ENCODE results near the gene ATCAY.

The ATCAY gene, protein sequence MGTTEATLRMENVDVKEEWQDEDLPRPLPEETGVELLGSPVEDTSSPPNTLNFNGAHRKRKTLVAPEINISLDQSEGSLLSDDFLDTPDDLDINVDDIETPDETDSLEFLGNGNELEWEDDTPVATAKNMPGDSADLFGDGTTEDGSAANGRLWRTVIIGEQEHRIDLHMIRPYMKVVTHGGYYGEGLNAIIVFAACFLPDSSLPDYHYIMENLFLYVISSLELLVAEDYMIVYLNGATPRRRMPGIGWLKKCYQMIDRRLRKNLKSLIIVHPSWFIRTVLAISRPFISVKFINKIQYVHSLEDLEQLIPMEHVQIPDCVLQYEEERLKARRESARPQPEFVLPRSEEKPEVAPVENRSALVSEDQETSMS

DNA sequence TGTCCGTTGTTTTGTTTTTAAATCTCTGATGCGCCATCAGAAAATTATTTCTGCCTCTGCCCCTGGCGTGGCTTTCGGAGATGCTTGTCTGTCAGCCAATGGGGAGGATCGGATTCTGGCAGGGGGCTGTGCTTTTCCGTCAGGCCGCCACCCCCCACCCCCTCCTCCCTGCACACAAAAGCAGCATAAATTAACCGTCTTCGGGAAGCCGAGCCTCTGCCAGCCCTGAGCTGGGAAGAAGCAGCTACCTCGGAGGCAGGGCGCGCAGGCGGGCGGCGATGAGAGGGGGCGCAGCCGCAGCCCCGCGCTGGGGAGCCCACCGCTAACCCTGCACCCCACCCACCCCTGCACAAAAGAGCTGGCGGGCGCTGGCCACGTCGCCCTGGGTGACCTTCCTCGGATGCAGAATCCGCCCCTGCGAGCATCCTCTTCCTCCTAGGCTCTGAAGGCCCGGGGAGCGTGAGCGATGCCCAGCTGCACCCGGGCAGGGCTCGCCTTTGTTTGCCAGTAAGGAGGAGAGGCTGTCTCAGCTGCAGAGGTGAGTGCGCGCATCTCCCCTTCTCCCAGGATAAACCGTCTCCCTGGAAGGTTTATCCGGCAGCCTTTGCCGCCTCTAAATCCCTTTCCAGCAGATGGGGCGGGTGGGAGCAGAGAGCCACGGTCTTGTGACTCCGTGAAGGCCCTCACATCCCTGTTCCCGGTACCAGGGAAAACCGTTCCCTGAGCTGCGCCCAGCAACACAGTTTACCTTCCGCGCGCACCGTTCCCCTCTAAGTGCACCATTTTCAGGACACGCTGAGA, at the start of gene ATCAY:
Gene ATCAY, plus strand, starts transcription at position 215 of the 801 bp plus-strand sequence. CDS start 5,083 bp downstream, outside the sequence.
- no peaks in the 10 kb centered on the region for H3K4me1 ChIP-seq (ENCODE audit: insufficient read depth, low read length)
- no peaks in the 10 kb centered on the region for H3K9me3 ChIP-seq (ENCODE audit: low read length)
- peaks cover 0 to 38% of the 10 kb centered on the region in 2 donors for H3K27me3 ChIP-seq (ENCODE audit: control insufficient read depth in 1 of 2, insufficient read depth in 2 of 2, low read length in 2 of 2)
- no peaks in the 10 kb centered on the region for H3K36me3 ChIP-seq (ENCODE audit: insufficient read depth, low read length)
- H3K27ac ChIP-seq (ENCODE audit: low read depth, low read length), result no peak within 1 kb of the TSS
- H3K4me3 ChIP-seq (ENCODE audit: low read depth in 1 of 2, low read length in 2 of 2), result no peak within 1 kb of the TSS
- no peak within 1 kb of the TSS for H3K9ac ChIP-seq (ENCODE audit: low read length)

DNA sequence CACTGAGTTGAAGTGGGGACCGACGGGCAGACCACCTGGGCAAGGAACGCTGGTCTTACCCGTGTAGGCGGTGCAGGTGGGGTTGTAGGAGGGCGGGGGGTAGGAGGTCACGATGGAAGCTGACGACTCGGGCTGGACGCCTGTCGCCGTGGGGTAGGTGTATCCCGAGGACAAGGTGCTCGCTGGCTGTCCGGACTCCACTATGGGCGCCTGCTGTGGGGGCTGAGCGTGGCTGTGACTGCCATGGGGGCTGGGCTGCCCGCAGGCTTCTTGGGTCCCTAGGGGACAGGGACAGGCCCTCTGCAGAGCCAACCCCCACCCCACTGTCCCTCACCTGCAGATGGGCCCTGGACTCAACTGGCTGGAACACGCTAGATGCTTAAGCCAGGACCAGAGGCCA, 48.9 kb upstream of the ATCAY start:
- H3K9ac ChIP-seq (ENCODE audit: low read length), result no peak overlapping the region
- H3K36me3 ChIP-seq (ENCODE audit: insufficient read depth, low read length), result no peaks in the 10 kb centered on the region
- no peaks in the 10 kb centered on the region for H3K4me1 ChIP-seq (ENCODE audit: insufficient read depth, low read length)
- H3K27ac ChIP-seq (ENCODE audit: low read depth, low read length), result no peak overlapping the region
- H3K27me3 ChIP-seq (ENCODE audit: control insufficient read depth in 1 of 2, insufficient read depth in 2 of 2, low read length in 2 of 2), result peaks cover 0 to 5% of the 10 kb centered on the region in 2 donors
- H3K4me3 ChIP-seq (ENCODE audit: low read depth in 1 of 2, low read length in 2 of 2), result no peak overlapping the region
- H3K9me3 ChIP-seq (ENCODE audit: low read length), result no peaks in the 10 kb centered on the region

DNA sequence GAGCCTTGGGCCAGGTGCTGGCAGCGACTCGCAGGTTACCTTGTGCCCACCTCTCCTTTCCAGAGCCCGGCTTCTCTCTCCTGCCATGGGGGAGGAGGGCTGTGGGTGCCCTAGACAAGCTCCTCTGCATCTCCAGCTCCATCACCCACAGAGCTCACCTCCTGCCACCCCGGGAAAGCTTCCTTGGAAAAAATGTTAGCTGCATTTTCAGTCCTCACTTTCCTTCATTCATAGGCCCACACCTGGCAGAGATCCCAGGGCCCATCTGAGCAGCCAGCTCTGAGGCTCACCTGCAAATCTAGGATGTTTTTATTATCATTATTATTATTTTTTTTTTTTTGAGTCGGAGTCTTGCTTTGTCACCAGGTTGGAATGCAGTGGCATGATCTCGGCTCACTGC, 48.5 kb upstream of the ATCAY start:
- H3K4me3 ChIP-seq (ENCODE audit: low read depth in 1 of 2, low read length in 2 of 2), result no peak overlapping the region
- H3K9ac ChIP-seq (ENCODE audit: low read length), result no peak overlapping the region
- H3K9me3 ChIP-seq (ENCODE audit: low read length), result no peaks in the 10 kb centered on the region
- no peak overlapping the region for H3K27ac ChIP-seq (ENCODE audit: low read depth, low read length)
- peaks cover 0 to 5% of the 10 kb centered on the region in 2 donors for H3K27me3 ChIP-seq (ENCODE audit: control insufficient read depth in 1 of 2, insufficient read depth in 2 of 2, low read length in 2 of 2)
- no peaks in the 10 kb centered on the region for H3K4me1 ChIP-seq (ENCODE audit: insufficient read depth, low read length)
- H3K36me3 ChIP-seq (ENCODE audit: insufficient read depth, low read length), result no peaks in the 10 kb centered on the region

DNA sequence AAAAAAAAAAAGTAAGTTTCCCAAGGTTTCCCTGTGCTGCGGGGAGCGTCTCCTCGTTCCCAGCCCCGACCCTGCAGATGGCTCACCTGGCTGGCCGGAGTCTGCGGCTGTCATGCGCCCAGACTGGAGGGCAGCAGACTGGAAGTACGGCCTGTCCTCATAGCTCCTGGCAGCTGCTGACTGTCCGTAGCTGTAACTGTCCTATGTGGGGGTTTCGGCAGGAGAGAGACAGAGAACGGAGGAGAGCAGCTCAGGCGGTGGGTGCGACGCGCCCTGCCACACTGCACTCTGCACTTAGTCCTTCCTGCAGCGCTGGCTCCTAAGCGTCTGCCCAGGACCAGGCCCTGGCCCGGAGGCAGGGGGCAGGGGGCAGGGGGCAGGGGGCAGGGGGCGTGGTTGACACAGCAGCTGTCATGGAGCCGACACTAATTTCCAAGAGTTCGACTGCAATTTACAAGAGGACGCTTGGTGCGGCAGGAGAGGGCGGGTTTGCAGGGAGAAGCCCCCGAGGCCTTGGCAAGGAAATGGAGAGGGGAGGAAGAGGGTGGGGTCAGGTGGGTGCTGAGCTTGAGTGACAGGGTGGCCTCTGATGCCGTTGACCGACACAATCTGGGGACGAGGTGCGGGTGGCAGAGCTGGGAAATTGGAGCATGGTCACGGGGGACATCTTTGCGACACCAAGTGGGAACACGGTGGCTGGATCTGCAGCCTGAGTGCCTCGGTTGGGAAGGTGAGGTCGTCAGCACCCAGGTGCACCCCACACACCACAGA, 46.7 kb upstream of the ATCAY start:
- no peaks in the 10 kb centered on the region for H3K4me1 ChIP-seq (ENCODE audit: insufficient read depth, low read length)
- no peak overlapping the region for H3K4me3 ChIP-seq (ENCODE audit: low read depth in 1 of 2, low read length in 2 of 2)
- H3K9me3 ChIP-seq (ENCODE audit: low read length), result no peaks in the 10 kb centered on the region
- H3K36me3 ChIP-seq (ENCODE audit: insufficient read depth, low read length), result no peaks in the 10 kb centered on the region
- H3K27ac ChIP-seq (ENCODE audit: low read depth, low read length), result no peak overlapping the region
- no peak overlapping the region for H3K9ac ChIP-seq (ENCODE audit: low read length)
- H3K27me3 ChIP-seq (ENCODE audit: control insufficient read depth in 1 of 2, insufficient read depth in 2 of 2, low read length in 2 of 2), result peaks cover 0 to 5% of the 10 kb centered on the region in 2 donors

DNA sequence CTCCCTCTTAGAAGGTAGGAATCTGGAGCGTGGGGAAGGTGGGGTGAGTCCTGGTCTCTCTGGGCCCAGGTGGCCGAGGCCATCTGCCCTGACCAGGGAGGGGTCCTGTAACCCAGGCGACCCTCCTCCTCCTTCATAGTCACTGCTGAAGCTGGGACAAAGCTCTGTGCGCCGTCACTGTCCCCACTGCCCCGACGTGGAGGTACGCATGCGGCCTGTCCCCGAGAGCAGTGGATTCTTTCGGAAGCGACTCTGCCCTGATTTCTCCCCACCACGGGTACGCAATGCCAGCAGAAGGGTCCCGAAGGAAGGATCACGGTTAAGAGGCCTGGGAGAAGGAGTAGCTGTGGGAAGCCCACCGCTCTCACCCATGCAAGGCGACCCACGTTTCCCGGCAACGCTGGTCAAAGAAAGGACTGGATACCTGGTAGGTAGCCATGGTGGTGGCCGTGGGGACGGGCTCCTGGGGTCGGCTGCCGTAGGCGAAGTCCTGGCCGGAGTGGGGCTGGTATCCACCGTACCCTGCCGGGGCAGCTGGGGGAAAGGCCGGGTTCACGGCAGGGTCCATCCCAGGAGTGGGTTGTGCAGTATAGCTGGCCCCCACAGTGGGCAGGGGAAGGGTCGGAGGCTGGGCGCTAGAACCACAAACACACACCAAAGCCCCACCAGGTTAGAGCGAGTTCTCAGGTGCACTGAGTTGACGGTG, 46.0 kb upstream of the ATCAY start:
- peaks cover 0 to 5% of the 10 kb centered on the region in 2 donors for H3K27me3 ChIP-seq (ENCODE audit: control insufficient read depth in 1 of 2, insufficient read depth in 2 of 2, low read length in 2 of 2)
- no peaks in the 10 kb centered on the region for H3K9me3 ChIP-seq (ENCODE audit: low read length)
- no peaks in the 10 kb centered on the region for H3K4me1 ChIP-seq (ENCODE audit: insufficient read depth, low read length)
- H3K9ac ChIP-seq (ENCODE audit: low read length), result no peak overlapping the region
- no peak overlapping the region for H3K27ac ChIP-seq (ENCODE audit: low read depth, low read length)
- H3K4me3 ChIP-seq (ENCODE audit: low read depth in 1 of 2, low read length in 2 of 2), result no peak overlapping the region
- H3K36me3 ChIP-seq (ENCODE audit: insufficient read depth, low read length), result no peaks in the 10 kb centered on the region

DNA sequence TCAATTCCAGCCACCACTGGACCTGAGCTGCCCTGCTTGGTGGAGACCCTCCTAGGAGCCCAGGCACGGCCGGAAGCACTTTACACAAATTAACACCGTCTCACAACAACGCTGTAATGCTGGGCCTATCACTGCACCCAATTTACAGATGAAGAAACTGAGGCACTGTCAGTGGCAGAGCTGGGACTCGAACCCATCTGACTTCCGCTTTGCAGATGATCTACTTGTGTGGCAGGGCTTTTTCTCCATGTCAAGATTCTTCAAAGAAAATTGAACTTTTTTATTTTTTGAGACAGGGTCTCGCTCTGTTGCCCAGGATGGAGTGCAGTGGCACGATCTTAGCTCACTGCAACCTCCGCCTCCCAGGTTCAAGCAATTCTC, 45.4 kb upstream of the ATCAY start:
- H3K27me3 ChIP-seq (ENCODE audit: control insufficient read depth in 1 of 2, insufficient read depth in 2 of 2, low read length in 2 of 2), result peaks cover 0 to 5% of the 10 kb centered on the region in 2 donors
- H3K36me3 ChIP-seq (ENCODE audit: insufficient read depth, low read length), result no peaks in the 10 kb centered on the region
- H3K4me1 ChIP-seq (ENCODE audit: insufficient read depth, low read length), result no peaks in the 10 kb centered on the region
- no peak overlapping the region for H3K9ac ChIP-seq (ENCODE audit: low read length)
- H3K9me3 ChIP-seq (ENCODE audit: low read length), result no peaks in the 10 kb centered on the region
- no peak overlapping the region for H3K4me3 ChIP-seq (ENCODE audit: low read depth in 1 of 2, low read length in 2 of 2)
- no peak overlapping the region for H3K27ac ChIP-seq (ENCODE audit: low read depth, low read length)

DNA sequence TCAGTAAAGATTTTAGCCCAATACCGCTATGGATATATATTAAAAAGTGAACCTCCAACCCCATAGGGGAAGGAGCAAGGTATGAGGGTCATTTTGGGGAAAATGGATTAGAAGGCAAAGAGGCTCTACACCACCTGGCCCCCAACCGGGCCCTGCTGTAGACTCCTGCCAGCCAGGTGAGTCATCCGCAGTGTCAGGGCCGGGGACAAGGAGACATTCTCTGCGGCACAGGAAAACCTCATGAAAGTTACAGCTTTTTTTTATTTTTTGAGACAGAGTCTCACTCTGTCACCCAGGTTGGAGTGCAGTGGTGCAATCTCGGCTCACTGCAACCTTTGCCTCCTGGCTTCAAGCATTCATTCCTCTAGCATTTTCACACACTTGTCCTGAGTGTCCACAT, 43.6 kb upstream of the ATCAY start:
- H3K4me1 ChIP-seq (ENCODE audit: insufficient read depth, low read length), result no peaks in the 10 kb centered on the region
- H3K9me3 ChIP-seq (ENCODE audit: low read length), result no peaks in the 10 kb centered on the region
- no peak overlapping the region for H3K27ac ChIP-seq (ENCODE audit: low read depth, low read length)
- H3K36me3 ChIP-seq (ENCODE audit: insufficient read depth, low read length), result no peaks in the 10 kb centered on the region
- H3K9ac ChIP-seq (ENCODE audit: low read length), result no peak overlapping the region
- H3K27me3 ChIP-seq (ENCODE audit: control insufficient read depth in 1 of 2, insufficient read depth in 2 of 2, low read length in 2 of 2), result no peaks in the 10 kb centered on the region
- H3K4me3 ChIP-seq (ENCODE audit: low read depth in 1 of 2, low read length in 2 of 2), result no peak overlapping the region

DNA sequence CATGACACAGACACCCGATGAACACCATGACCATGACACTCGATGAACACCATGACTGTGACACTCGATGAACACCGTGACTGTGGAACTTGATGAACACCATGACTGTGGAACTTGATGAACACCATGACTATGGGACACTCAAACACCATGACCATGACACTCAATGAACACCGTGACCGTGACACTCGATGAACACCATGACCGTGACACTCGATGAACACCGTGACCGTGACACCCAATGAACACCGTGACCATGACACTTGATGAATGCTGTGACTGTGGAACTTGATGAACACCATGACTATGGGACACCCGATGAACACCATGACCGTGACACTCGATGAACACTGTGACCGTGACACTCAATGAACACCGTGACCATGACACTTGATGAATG, 43.2 kb upstream of the ATCAY start:
- Histone ChIP-seq H3K27me3 (ENCODE audit: control insufficient read depth in 1 of 2, insufficient read depth in 2 of 2, low read length in 2 of 2) (no peaks in the 10 kb centered on the region), H3K4me1 (ENCODE audit: insufficient read depth, low read length) (no peaks in the 10 kb centered on the region), H3K4me3 (ENCODE audit: low read depth in 1 of 2, low read length in 2 of 2) (no peak overlapping the region), H3K9ac (ENCODE audit: low read length) (no peak overlapping the region), H3K36me3 (ENCODE audit: insufficient read depth, low read length) (no peaks in the 10 kb centered on the region), H3K27ac (ENCODE audit: low read depth, low read length) (no peak overlapping the region), H3K9me3 (ENCODE audit: low read length) (no peaks in the 10 kb centered on the region)

DNA sequence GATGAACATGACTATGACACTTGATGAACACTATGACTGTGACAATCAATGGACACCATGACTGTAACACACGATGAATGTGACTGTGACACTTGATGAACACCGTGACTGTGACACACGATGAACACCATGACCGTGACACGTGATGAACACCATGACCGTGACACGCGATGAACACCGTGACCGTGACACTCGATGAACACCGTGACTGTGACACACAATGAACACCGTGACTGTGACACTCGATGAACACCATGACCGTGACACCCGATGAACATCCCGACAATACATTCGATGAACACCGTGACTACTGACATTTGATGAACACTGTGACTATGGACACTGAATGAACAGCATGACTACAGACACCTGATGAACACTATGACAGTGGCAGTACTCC, 42.6 kb upstream of the ATCAY start:
- H3K27me3 ChIP-seq (ENCODE audit: control insufficient read depth in 1 of 2, insufficient read depth in 2 of 2, low read length in 2 of 2), result no peaks in the 10 kb centered on the region
- H3K27ac ChIP-seq (ENCODE audit: low read depth, low read length), result no peak overlapping the region
- no peak overlapping the region for H3K4me3 ChIP-seq (ENCODE audit: low read depth in 1 of 2, low read length in 2 of 2)
- H3K4me1 ChIP-seq (ENCODE audit: insufficient read depth, low read length), result no peaks in the 10 kb centered on the region
- H3K9ac ChIP-seq (ENCODE audit: low read length), result no peak overlapping the region
- no peaks in the 10 kb centered on the region for H3K36me3 ChIP-seq (ENCODE audit: insufficient read depth, low read length)
- H3K9me3 ChIP-seq (ENCODE audit: low read length), result no peaks in the 10 kb centered on the region

DNA sequence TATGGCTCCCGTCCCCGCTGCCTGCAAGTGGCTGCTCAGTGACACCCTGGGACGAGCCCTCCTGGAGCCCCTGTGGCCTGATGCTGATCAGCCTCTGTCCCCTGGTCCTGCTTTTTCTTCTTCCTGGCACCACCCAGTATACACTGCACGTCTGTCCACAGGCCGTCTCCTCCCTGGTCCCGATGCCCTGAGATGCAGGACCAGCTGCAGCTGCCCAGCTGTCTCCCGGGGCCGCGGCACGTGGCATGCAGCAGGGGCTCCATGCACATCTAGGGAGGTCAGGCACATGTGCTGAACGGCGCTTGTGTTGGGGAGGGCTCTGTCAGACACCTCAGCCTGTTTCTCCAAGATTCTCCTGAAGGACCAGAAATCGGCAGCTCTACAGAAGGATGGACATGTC, 41.8 kb upstream of the ATCAY start:
- Histone ChIP-seq H3K9ac (ENCODE audit: low read length) (no peak overlapping the region), H3K4me1 (ENCODE audit: insufficient read depth, low read length) (no peaks in the 10 kb centered on the region), H3K9me3 (ENCODE audit: low read length) (no peaks in the 10 kb centered on the region), H3K27ac (ENCODE audit: low read depth, low read length) (no peak overlapping the region), H3K27me3 (ENCODE audit: control insufficient read depth in 1 of 2, insufficient read depth in 2 of 2, low read length in 2 of 2) (no peaks in the 10 kb centered on the region), H3K36me3 (ENCODE audit: insufficient read depth, low read length) (no peaks in the 10 kb centered on the region), H3K4me3 (ENCODE audit: low read depth in 1 of 2, low read length in 2 of 2) (no peak overlapping the region)

DNA sequence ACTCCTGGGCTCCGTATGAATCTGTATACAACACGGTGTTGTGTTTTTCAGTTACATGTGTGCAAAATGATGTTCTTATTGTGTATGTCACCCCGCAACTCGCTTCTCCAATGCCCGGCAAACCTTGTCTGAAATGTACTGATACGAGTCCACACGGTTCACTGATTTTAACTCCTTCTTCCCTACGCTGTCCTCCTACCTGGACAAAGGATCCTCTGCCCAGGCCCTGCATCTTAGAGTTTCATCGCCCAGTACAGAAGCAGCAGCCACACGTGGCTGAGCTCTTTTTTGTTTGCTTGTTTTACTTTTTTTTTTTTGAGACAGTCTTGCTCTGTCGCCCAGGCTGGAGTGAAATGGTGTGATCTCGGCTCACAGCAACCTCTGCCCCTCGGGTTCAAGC, 40.5 kb upstream of the ATCAY start:
- no peak overlapping the region for H3K9ac ChIP-seq (ENCODE audit: low read length)

More for the DNA sequence above, 40.5 kb upstream of the ATCAY start:
- Histone ChIP-seq H3K9me3 (ENCODE audit: low read length) (no peaks in the 10 kb centered on the region), H3K4me1 (ENCODE audit: insufficient read depth, low read length) (no peaks in the 10 kb centered on the region), H3K4me3 (ENCODE audit: low read depth in 1 of 2, low read length in 2 of 2) (no peak overlapping the region), H3K36me3 (ENCODE audit: insufficient read depth, low read length) (no peaks in the 10 kb centered on the region), H3K27me3 (ENCODE audit: control insufficient read depth in 1 of 2, insufficient read depth in 2 of 2, low read length in 2 of 2) (no peaks in the 10 kb centered on the region), H3K27ac (ENCODE audit: low read depth, low read length) (no peak overlapping the region)
